DOHH2 (cell line): Measurements from ENCODE around the gene RPP25.
A peak's percentile ranks its signal among the peaks of the same experiment; 100 is the strongest.

Experiments
- H3F3A ChIP-seq: fragments of 200-600 bp; sonication (generic), shearing (Covaris generic); 2 replicates; pipeline ENCODE4 v1.6.0; 2016; ENCODE audit warnings: antibody characterized with exemption, mild to moderate bottlenecking; ENCODE audit not compliant: control insufficient read depth, insufficient read depth
- H3K27ac ChIP-seq: fragments of 200-600 bp; sonication (generic); 2 replicates; pipeline ENCODE4 v1.5.1; 2014; ENCODE audit warnings: low read depth, mild to moderate bottlenecking, low read length, moderate library complexity
- H3K27me3 ChIP-seq: fragments of 200-600 bp; sonication (generic); 2 replicates; pipeline ENCODE4 v1.6.1; 2014; ENCODE audit warnings: mild to moderate bottlenecking, low read length, mixed read lengths; ENCODE audit not compliant: control insufficient read depth
- H3K36me3 ChIP-seq: fragments of 200-600 bp; sonication (generic); 2 replicates; pipeline ENCODE4 v1.6.1; 2014; ENCODE audit warnings: mild to moderate bottlenecking, low read length, moderate library complexity, mixed read lengths; ENCODE audit not compliant: control insufficient read depth
- H3K4me1 ChIP-seq: fragments of 200-600 bp; sonication (generic); 2 replicates; pipeline ENCODE4 v1.6.1; 2014; ENCODE audit warnings: mild to moderate bottlenecking, low read length, mixed read lengths; ENCODE audit not compliant: control insufficient read depth
- H3K4me2 ChIP-seq: fragments of 200-600 bp; sonication (generic); 2 replicates; pipeline ENCODE4 v1.6.0; 2014; ENCODE audit warnings: mild to moderate bottlenecking, low read length, moderate library complexity
- H3K4me3 ChIP-seq: fragments of 200-600 bp; sonication (generic); 2 replicates; pipeline ENCODE4 v1.5.1; 2014; ENCODE audit warnings: mild to moderate bottlenecking, low read length, mixed read lengths
- H3K79me2 ChIP-seq: fragments of 200-600 bp; sonication (generic); 2 replicates; pipeline ENCODE4 v1.6.1; 2014; ENCODE audit warnings: mild to moderate bottlenecking, low read length, mixed read lengths; ENCODE audit not compliant: control insufficient read depth
- H3K9me2 ChIP-seq: fragments of 200-600 bp; sonication (generic); replicated peaks from 2 replicates; pipeline ENCODE4 v1.6.1; 2014; ENCODE audit warnings: mild to moderate bottlenecking, low read length, mixed read lengths; ENCODE audit not compliant: control insufficient read depth
- H3K9me3 ChIP-seq: fragments of 200-600 bp; sonication (generic); 2 replicates; pipeline ENCODE4 v1.6.1; 2014; ENCODE audit warnings: antibody characterized with exemption, low read length, mixed read lengths; ENCODE audit not compliant: control insufficient read depth, insufficient read depth
- H4K20me1 ChIP-seq: fragments of 200-600 bp; sonication (generic); 2 replicates; pipeline ENCODE4 v1.6.0; 2014; ENCODE audit warnings: low read depth, mild to moderate bottlenecking, antibody characterized with exemption, low read length, moderate library complexity; ENCODE audit not compliant: control insufficient read depth, insufficient read depth
- CTCF ChIP-seq: fragments of 200-600 bp; sonication (generic); IDR thresholded peaks from one replicate; pipeline ENCODE4 v1.5.1; 2014; ENCODE audit warnings: antibody characterized with exemption, mild to moderate bottlenecking, low read depth, low read length; ENCODE audit not compliant: poor library complexity, severe bottlenecking
- EZH2phosphoT487 ChIP-seq: fragments of 200-600 bp; sonication (generic); IDR thresholded peaks from 2 replicates; pipeline ENCODE4 v1.6.1; 2017; ENCODE audit warnings: borderline replicate concordance, mild to moderate bottlenecking, antibody characterized with exemption, low read length, moderate library complexity, mixed read lengths

RPP25 gene

GRCh38 chr15:74997543-74997942 is 41.0 kb upstream of the RPP25 start:
- Histone ChIP-seq H3K4me3 (no peak overlapping the region), H3K9me2 (no peaks in the 10 kb centered on the region), H3K79me2 (no peaks in the 10 kb centered on the region), H3K36me3 (no peaks in the 10 kb centered on the region), H3K4me1 (peaks cover 26% of the 10 kb centered on the region), H4K20me1 (no peaks in the 10 kb centered on the region; the same call in 1 of the 2 replicates), H3K27me3 (peaks cover 4% of the 10 kb centered on the region; the same call in 1 of the 2 replicates), H3K4me2 (no peak overlapping the region), H3K27ac (no peak overlapping the region), H3K9me3 (no peaks in the 10 kb centered on the region), H3F3A (no peaks in the 10 kb centered on the region)
- TF ChIP-seq CTCF (no peak), EZH2phosphoT487 (no peak)

- TF ChIP-seq CTCF (no peak), EZH2phosphoT487 (no peak)
- Histone ChIP-seq H3K36me3 (no peaks in the 10 kb centered on the region), H3K9me2 (no peaks in the 10 kb centered on the region), H3K4me1 (peaks cover 28% of the 10 kb centered on the region), H3K9me3 (no peaks in the 10 kb centered on the region), H3K79me2 (no peaks in the 10 kb centered on the region), H3K27ac (no peak overlapping the region), H3K4me2 (no peak overlapping the region; the same call in 1 of the 2 replicates), H4K20me1 (no peaks in the 10 kb centered on the region; the same call in 1 of the 2 replicates), H3F3A (no peaks in the 10 kb centered on the region), H3K4me3 (no peak overlapping the region), H3K27me3 (peaks cover 4% of the 10 kb centered on the region; the same call in 1 of the 2 replicates)
Measured at GRCh38 chr15:74997141-74997540, 40.6 kb upstream of the RPP25 start.

GRCh38 chr15:74995779-74996765 is 39.5 kb upstream of the RPP25 start:
- Histone ChIP-seq H3K4me3 (peak overlapping the region; percentile 81), H3K4me1 (peaks cover 31% of the 10 kb centered on the region), H3K4me2 (peak overlapping the region; percentile 93), H4K20me1 (no peaks in the 10 kb centered on the region; the same call in 1 of the 2 replicates), H3K27me3 (peaks cover 8% of the 10 kb centered on the region), H3K79me2 (no peaks in the 10 kb centered on the region), H3F3A (no peaks in the 10 kb centered on the region), H3K36me3 (no peaks in the 10 kb centered on the region), H3K9me3 (no peaks in the 10 kb centered on the region), H3K27ac (no peak overlapping the region), H3K9me2 (no peaks in the 10 kb centered on the region)
- no peak for TF ChIP-seq CTCF
- TF ChIP-seq EZH2phosphoT487 = no peak
